Ureter (tissue), 1 donor: Measurements from ENCODE around the gene DUSP16. TPM values are rescaled to one million over a fixed set of nuclear protein-coding genes. Genes with fewer than 3 reads are reported as not detected.

Experiments
- DNase-seq: peaks from one replicate; pipeline ENCODE4 v3.0.0-alpha.2; 2020; ENCODE audit warnings: low spot score
- total RNA-seq: library from RNA; stranded (reverse); gene quantifications from one replicate; pipeline ENCODE4 v1.2.4, GENCODE V29; 2023
- donor health status: DM: yes; HTN: yes; CAD: no.

DUSP16 gene
- total RNA-seq, 1 donor from 2014 or later: 77.0 TPM

DNA sequence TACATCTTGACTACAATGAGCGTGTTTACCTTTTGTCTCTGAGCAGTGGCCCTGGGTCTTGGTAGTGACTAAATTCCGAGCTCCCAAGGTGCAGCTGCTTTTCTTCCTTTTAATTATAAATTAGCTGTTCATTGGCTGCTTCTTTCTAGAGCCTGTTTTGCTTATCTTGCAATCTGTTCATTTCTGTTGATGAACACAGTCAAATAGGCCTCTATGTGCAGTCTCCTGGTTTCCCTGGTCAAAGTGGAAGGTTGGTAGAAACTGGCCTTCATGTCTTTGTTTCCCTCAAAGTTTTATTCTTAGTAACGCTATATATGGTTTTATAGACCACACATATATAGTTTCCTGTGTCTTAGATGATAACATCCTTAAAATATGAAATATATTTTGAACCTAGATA is 94.1 kb downstream of the DUSP16 start:
- no peak for DNase-seq

DNA sequence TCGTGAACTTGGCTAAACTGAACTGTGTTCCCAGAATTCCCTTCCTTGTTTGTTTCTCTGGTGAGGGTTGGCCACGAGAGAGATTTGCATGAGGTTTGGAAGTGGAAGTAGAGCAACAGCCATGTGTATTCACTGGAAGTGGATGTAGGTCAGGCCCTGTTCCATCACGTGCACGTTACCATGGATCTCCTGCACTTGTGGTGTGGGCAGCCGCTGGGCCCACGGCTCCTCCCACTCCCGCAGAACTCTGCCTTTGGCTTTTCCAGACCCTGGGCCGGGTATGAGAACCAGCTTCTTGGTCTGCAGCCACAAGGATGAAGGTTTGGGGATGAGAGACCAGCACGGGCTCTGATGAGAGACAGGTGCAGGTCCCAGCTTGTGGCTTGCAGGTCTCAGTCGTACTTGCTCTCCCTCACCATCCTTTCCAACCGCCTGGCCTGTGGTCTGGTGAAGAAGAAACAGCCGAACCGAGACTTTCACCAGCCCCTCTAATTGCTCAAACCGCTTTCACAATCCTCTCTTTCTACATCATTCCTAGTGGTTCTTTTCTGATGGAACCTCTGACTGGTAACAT is 94.9 kb downstream of the DUSP16 start:
- no peak for DNase-seq

DNA sequence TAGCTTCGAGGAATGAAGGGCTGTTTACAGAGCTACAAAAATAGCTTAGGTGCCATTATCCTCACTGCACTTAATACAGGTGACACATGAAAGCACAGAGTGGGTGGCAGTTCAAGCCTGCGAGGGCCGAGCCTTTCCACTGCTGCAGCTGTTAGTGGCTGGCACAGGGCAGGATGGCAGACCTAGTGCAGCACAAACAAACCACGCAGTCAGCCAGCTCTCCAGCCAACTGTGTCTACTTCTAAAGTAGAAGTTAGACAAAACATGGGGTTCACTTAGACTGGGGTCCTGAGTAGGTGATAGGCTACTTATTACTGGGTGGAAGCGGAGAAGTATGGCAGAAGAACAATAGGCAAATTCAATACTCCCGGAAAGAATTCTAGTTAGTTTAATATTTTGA is 95.4 kb downstream of the DUSP16 start:
- DNase-seq: no peak

DNA sequence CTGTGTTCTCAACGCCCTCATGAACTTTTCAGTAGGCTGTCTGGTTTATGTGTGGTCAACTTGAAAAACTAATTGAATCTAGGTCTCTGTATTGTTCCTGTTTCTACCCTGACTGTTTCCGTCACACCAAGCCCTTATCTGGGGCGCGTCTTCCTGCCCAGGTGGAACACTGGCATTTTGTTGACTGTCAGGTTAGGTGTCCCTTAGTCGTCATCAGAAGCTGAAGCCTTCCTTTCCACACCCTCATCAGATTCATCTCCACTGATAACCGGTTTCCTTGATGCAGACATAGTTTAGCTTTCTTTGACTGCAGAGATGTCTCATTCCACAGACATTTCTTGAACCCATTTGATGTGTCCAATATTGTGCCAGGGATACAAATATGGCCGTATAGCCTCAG is 96.5 kb downstream of the DUSP16 start:
- no peak for DNase-seq

DNA sequence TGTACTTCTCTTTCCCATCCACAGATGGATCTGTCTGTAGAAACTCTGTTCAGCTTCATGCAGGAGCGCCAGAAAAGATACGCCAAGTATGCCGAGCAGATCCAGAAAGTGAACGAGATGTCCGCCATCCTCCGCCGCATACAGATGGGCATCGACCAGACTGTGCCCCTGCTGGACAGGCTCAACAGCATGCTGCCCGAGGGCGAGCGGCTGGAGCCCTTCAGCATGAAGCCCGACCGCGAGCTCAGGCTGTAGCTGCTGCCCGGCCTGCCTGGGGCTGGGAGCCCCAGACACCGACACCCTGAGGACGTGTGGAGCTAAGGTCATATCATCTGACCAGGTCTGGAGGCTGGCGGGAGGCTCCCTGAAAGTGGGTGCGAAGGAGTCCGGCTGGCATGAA is 97.1 kb downstream of the DUSP16 start:
- no peak for DNase-seq

DNA sequence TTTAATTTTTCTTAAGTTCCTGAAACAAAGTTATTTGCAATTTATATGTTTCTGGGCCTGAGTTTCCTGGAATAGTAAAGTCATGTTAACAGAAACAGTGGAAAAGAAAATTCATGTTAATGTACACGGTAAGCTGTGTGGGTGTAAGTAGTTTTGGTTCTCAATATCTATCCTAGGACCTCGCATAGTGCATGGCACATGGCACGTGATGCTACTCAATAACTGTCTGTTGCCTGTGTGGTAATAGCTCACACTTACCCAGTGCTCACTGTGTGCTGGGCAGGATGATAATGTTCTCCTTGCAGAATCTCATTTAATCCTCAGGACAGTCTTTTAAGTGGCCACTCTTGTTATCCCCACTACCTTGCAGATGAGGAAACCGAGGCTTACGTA is 100.7 kb downstream of the DUSP16 start:
- no peak for DNase-seq

DNA sequence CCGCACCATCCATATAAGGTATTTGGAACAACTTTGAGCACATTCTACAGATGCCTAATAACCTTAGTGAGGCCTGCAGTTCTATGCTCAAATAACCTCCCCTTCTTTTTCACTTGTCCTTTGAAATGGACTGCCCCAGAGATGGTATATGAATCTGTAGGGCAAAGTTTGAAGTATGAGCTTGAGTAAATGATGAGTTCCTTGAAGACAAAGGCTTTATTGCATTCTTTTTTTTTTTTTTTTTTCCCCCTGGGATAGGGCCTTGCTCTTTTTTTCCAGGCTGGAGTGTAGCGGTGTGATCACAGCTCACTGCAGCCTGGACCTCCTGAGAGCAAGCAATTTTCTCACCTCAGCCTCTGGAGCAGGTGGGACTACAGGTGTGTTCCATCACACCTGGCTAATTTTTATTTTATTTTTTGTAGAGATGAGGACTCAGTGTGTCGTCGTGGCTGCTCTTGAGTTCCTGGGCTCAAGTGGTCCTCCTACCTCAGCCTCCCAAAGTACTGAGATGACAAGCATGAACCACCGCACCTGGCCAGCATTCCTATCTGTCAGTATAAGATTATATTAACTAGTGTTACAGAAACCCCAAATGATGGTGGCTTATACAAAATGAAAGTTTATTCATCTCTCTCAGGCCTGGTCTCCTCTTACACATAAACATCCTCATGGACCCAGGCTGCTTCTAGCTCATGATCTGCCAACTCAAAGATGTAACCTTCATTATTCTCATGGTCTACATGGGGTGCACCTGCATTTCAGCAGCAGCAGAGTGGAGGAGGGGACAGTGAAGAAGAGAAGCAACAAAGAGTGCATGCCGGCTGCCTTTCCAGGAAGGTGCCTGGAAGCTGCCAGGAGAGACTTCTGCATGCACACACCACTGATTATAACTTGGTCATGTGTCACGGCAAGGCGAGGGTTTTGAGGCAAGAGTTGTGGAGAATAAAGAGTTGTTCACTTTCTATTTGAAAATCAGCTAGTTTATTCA is 101.4 kb downstream of the DUSP16 start:
- no peak for DNase-seq

DNA sequence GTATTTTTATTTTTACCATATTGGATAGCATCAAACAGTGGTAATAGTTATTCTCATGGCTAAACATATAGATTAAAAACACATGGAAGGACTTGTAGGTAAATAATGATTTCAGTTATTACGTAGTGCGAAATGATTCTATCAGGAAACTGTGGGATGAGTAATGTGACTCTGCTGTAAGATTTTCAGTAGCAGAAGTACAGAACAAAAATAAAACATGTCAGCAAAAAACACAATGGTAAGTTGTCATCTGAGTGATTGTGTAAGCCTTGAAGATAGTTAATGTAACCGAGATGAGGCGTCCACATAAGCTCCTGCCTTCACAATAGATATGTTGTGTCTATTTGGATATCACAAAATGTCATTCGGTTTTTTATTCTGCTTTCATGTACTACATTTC is 106.0 kb downstream of the DUSP16 start:
- DNase-seq: no peak

DNA sequence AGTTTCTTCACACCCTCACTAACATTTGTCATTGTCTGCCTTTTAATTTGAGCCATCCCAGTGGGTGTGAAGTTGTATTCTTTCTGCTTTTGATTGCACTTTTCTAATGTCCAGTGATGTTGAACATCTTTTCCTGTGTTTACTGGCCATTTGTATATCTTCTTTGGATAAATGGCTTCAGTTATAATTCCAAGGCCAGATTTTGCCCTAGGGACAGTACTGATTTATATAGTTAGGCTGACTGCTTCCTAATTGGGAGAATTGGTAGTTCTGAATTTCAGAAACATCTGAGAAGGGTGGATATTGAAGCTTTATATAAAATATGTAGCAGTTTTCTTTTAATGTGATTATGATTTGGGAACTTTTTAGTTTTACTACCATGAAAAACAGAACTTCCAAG is 108.3 kb downstream of the DUSP16 start:
- DNase-seq: no peak

DNA sequence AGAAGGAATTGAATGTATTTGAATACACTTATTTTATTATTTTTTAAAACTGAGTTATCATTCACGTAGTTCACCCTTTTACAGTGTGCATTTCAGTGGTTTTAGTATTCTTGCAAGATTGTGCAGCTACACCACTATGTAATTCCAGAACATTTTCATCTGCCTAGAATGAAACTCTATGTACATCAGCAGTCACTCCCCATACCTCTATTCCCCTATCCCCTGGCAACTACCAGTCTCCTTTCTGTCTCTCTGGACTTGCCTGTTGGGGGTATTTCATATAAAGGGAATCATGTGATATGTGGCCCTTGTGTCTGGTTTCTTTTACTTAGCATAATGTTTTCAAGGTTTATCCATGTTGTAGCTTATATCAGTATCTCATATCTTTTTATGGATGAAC is 109.0 kb downstream of the DUSP16 start:
- DNase-seq: no peak

DNA sequence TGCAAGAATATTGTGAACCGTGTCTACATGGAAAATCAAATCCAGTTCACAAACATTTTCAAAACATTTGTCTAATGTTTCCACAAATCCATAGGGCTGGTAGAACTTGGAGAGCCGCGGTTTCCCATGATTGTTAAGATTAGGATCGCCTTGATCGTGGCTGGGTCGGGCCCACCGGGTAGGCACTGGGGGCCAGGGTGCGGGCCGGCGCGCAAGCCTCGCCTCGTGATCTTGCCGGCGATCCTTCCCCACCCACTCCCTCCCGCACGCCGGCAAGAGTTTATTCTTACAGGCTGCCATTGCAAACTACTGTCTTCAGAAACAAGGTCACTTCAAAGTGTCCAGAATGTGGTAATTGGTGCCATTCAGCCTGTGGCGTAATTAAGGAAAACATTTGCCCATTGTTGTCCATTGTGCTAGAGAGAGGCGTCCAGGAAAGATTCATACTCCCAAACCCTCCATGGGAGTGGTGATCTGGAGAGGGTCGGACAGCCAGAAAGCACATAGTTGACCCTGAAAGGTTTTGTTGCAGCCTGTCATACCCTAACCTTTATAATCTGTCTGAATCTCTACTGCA is 110.2 kb downstream of the DUSP16 start:
- no peak for DNase-seq

DNA sequence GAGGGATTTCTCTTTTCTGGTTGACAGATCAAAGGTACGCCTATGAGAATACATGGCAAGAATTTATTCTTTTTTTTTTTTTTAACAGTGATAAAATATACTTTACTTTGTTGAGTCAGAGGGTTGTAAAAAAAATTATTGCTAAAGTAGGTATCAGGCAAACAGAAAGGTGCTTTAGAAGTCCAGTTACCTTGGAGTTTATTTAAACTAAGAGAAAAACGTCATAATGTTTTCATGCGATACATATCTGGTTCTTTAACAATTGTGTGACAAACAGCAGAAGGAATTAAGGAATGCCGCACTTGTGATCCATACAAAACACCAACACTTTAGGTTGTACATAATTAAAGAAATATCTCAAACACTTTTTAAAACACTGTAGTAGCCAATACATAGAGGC is 111.6 kb downstream of the DUSP16 start:
- DNase-seq: no peak

DNA sequence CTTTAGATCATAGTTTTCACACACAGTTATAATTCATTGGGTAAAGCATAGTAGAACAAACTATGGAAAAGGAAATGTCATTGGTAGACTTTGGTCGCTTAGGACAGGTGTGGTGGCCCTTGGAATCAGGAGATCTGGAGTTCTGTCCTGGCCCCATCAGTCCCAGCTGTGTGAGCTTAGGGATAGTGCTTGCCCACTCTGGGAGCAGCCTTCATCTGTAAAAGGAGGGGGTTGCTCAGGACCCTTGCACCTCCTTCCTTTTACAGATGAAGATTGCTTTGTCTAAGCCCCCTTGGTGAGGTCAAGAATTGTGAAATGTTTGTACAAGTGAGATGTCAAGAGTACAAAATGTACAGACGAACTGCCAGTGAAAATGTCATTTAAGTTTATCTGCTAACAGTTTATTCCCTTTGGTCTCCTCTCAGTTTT is 112.6 kb downstream of the DUSP16 start:
- no peak for DNase-seq

DNA sequence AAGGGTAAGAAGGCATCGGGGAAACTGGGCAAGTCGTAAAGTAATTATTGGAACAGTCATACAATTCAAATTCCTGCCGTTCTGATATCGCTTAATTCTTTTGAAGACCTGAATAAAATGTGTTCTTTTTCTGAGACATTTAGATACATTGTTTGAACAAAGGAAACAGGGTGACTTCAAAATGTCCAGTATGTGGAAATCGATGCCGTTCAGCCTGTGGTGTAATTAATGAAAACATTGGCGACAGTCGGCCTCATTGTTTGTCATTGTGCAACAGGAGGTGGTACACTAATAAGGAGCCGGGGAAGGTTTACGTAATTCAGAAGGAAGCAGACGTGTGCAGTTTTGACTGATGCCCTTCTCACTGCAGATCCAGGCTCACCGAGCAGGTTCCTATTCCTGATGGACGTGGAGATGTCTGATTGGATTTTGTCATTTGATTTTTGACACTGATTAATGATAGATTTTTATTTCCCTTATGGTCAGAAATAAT is 113.1 kb downstream of the DUSP16 start:
- no peak for DNase-seq

DNA sequence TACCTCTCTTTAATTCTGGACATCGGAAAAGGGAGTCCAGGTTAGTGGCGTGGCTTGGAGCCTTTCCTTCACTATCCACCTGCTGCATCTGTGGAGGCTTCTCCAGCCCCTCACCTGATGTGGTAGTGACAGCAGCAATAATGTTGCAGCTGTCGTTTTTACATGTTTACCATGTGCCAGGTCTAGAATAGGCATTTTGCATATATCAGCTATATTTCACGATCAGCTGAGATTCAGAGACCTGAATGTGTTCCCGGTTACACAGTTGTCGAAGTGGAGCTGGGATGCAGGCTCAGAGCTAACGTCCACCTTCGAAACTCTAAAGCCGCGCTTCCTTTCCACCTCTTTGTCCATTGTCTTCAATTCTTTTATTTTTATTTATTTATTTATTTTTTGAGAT is 114.8 kb downstream of the DUSP16 start:
- DNase-seq: no peak

DNA sequence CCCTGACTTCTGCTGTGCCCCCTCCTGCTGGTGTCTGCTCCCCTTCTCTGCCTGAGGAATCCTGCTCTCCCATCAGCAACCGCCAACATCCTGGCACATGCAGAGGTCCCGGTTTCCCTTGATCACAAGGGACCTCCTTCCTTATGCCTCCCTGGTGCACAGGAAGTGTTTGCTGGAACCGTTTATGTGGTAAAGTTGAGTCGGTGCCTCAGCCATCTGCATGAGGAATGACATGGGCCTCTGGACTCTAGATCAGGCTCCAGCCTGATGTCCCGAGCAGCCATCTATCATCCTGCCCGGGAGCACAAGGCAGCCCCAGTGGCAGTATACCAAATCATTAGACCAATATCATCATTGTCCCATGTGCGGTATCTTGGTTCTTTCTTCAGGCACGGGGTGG is 115.4 kb downstream of the DUSP16 start:
- DNase-seq: no peak

DNA sequence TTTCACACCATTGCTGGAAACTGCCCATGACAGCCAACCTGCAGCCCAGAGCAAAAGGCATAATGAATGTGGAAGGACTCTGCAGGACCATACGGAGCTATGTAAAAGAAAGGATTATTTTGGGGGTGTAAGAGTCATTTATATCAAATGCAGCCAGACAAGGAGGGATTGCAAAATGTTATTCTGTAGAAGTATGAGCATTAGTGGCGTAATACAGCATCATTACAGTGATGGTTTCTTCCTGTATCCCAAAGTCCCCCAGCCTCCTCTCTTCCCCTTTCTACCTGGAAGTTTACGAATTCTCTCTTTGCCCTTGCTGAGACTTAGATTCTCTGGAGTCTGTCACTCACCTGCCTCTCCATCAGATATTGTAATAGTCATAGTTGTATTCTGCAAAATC is 115.9 kb downstream of the DUSP16 start:
- DNase-seq: no peak

DNA sequence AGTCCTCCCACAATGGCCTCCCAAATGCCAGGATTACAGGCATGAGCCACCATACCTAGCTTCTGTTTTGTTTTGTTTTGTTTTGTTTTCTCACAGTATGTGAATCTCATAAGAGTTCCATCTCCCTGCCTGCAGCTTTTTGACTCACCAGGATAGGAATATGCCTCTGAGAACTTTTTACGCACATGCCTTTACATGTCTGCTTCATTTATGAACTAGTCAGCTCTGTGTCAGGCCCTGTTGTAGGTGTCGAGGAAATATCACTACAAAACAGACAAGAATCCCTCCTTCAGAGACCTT is 116.8 kb downstream of the DUSP16 start:
- no peak for DNase-seq

DNA sequence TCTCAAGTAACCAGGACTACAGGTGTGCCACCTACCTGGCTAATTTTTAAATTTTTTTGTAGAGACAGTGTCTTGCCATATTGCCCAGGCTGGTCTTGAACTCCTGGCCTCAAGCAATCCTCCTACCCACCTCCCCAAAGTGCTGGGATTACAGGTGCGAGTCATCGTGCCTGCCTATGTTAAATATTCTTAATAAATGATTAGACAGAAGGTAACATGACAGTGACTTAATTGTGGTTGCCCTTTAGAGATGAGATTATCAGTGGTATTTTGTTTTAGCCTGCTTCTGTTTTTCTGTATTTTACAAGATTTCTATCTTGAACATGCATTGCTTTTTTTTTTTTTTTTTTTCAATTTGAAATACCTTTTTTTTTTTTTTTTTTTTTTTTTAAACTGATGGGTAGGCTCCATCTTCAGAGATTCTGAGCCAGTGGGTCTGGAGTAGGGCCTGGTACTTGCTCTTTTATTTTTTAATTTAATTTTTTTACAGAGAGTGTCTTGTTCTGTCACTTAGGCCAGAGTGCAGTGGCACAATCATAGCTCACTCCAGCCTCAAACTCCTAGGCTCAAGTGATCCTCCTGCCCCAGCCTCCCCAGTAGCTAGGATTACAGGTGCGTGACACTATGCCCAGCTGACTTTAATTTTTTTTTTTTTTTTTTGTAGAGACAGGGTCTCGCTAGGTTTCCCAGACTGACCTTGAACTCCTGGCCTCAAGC is 117.3 kb downstream of the DUSP16 start:
- no peak for DNase-seq

DNA sequence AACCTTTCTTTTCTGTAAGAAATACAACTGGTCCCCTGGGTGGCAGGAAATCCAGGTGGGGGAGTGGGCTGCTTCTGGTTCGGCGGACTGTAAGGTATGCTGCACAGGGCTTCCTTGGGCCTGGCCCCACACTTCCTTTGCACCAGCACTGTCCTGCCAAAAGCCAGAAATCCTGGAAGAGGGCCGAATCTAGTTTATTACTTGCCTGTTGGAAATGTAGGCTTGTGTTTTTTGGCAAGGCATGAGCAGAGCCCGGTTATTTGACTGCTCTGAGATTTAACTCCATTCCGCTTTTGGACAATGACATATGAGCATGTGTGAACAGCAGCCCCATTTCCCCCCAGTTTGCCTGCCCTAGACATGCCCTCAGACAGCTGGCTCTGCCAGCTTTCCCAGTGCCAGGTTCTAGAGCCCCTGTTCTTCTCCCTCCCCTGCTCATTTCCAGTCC is 119.2 kb downstream of the DUSP16 start:
- peak; percentile 76 for DNase-seq

DNA sequence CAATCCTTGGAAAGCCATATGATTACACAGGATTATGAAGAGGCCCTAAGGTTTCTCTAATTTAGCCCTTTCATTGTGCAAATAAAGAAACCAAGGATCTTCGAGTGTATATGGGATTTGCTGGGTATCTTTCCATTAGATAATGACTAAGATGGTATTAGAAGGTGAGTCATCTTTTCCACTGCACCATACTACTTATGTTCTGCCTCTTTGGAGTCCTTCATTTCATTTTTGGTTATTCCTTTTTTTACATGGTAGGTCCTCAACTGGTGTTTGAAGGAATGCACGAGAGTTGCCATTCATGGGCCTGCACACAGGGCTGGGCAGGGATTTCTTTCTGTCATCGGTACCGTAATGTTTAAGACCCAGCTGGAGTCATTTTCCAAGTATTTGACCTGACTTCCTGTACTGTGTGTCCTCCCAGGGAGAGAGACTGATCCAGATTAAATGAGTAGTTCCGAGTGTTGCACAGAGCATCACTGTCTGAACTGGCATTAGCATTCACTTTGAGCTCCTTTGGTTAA is 120.1 kb downstream of the DUSP16 start:
- DNase-seq: no peak

DNA sequence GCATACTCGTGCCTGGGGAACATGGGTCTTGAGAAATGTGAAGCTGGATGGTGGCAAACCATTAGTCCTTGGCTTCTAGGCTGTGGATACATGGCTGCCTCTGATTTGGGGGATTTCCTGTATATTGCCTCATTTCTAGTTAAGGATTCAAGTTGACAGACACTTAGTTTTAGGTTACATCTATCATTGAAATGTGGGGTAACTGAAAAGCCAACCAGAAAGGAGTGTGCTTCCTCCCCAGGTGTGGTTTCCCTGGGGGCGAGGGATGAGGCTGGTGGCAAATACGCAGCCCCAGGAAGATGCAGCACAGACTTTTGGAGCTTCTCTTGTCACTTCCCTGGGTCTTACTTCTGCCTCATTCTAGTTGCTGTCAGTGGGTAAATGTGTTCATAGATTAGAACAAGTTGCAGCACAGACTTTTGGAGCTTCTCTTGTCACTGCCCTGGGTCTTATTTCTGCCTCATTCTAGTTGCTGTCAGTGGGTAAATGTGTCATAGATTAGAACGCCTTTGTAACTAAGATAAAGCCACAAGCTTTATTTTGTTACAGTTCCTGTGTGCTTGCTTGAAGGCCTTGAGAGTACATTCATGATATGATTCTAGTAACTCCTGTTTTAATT is 120.7 kb downstream of the DUSP16 start:
- DNase-seq: no peak
